Measurements from ENCODE around the gene ASGR2.

DNA sequence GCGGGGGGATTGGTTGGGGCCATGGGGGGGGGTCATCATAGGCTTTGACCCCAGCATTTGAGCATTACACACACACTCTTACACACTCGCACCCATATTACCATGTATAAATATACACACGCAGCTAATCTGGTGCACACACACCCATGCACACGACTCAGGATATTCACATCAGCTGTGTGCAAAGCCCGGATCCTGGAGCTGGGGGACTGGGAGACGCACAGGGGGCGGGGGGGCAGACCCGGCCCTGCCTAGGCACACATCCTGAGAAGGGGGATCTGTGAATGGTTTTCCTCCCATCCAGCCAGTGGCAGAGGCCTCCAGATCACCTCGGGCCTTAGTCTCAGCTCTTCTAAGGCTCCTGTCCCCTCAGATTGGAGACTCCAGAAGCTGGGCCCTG is 5.6 kb downstream of the ASGR2 start:
- TF ChIP-seq POLR2AphosphoS5 (IDR thresholded peaks at IDR 0.05; ENCODE audit: low read depth) (no peak), CTCF (IDR thresholded peaks at IDR 0.05; ENCODE audit: insufficient read depth, low read length) (no peak), SPI1 (IDR thresholded peaks at IDR 0.05; ENCODE audit: borderline replicate concordance, low read depth) (no peak), GABPA (IDR thresholded peaks at IDR 0.05; ENCODE audit: low read depth) (no peak)
- TF ChIP-seq, protein P1, sequence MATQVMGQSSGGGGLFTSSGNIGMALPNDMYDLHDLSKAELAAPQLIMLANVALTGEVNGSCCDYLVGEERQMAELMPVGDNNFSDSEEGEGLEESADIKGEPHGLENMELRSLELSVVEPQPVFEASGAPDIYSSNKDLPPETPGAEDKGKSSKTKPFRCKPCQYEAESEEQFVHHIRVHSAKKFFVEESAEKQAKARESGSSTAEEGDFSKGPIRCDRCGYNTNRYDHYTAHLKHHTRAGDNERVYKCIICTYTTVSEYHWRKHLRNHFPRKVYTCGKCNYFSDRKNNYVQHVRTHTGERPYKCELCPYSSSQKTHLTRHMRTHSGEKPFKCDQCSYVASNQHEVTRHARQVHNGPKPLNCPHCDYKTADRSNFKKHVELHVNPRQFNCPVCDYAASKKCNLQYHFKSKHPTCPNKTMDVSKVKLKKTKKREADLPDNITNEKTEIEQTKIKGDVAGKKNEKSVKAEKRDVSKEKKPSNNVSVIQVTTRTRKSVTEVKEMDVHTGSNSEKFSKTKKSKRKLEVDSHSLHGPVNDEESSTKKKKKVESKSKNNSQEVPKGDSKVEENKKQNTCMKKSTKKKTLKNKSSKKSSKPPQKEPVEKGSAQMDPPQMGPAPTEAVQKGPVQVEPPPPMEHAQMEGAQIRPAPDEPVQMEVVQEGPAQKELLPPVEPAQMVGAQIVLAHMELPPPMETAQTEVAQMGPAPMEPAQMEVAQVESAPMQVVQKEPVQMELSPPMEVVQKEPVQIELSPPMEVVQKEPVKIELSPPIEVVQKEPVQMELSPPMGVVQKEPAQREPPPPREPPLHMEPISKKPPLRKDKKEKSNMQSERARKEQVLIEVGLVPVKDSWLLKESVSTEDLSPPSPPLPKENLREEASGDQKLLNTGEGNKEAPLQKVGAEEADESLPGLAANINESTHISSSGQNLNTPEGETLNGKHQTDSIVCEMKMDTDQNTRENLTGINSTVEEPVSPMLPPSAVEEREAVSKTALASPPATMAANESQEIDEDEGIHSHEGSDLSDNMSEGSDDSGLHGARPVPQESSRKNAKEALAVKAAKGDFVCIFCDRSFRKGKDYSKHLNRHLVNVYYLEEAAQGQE (IDR thresholded peaks at IDR 0.05; ENCODE audit: insufficient replicate concordance, low read depth) = no peak

Data from HL-60 (cell line).